GM12878 (cell line): Measurements from ENCODE around the gene TXNIP. TPM values are rescaled to one million over a fixed set of nuclear protein-coding genes. Genes with fewer than 3 reads are reported as not detected.

Source experiments
- CREB1 ChIP-seq: IDR thresholded peaks from 2 replicates; pipeline ENCODE4 v1.6.1; 2012; ENCODE audit warnings: low read depth, mild to moderate bottlenecking, inconsistent platforms
- FOS ChIP-seq: IDR thresholded peaks from 3 replicates; pipeline ENCODE4 v1.6.1; 2011; ENCODE audit warnings: borderline replicate concordance; ENCODE audit not compliant: insufficient read length; ENCODE audit errors: extremely low read depth
- IRF3 ChIP-seq: fragments of 450-650 bp; IDR thresholded peaks from 2 replicates; pipeline ENCODE4 v1.6.1; 2014; ENCODE audit warnings: mild to moderate bottlenecking
- KDM1A ChIP-seq: fragments of 200-600 bp; sonication (generic); IDR thresholded peaks from 2 replicates; pipeline ENCODE4 v1.6.1; 2016; ENCODE audit warnings: borderline replicate concordance
- MLLT1 ChIP-seq: fragments of 450-650 bp; IDR thresholded peaks from 2 replicates; pipeline ENCODE4 v1.6.1; 2016; ENCODE audit warnings: mild to moderate bottlenecking
- NBN ChIP-seq: fragments of 450-650 bp; IDR thresholded peaks from 2 replicates; pipeline ENCODE4 v1.6.1; 2016
- NFYA ChIP-seq: IDR thresholded peaks from 2 replicates; pipeline ENCODE4 v1.6.1; 2011; ENCODE audit warnings: low read depth, mild to moderate bottlenecking, low read length, improper control_type of control experiment, borderline replicate concordance
- NFYB ChIP-seq: IDR thresholded peaks from 2 replicates; pipeline ENCODE4 v1.6.1; 2011; ENCODE audit warnings: low read depth, mild to moderate bottlenecking, low read length, improper control_type of control experiment, moderate library complexity; ENCODE audit not compliant: insufficient read depth
- PML ChIP-seq: IDR thresholded peaks from 2 replicates; pipeline ENCODE4 v1.6.1; 2012; ENCODE audit warnings: low read length, inconsistent platforms
- POLR2AphosphoS2 ChIP-seq: IDR thresholded peaks from 2 replicates; pipeline ENCODE4 v1.6.1; 2011; ENCODE audit warnings: low read depth, mild to moderate bottlenecking, low read length, improper control_type of control experiment, moderate library complexity
- RB1 ChIP-seq: fragments of 450-650 bp; formaldehyde crosslinking; IDR thresholded peaks from 2 replicates; pipeline ENCODE4 v1.6.1; 2017; ENCODE audit warnings: mild to moderate bottlenecking, borderline replicate concordance
- RELB ChIP-seq: fragments of 450-650 bp; IDR thresholded peaks from 2 replicates; pipeline ENCODE4 v1.6.1; 2017; ENCODE audit warnings: low read depth, mild to moderate bottlenecking, moderate library complexity
- RFX5 ChIP-seq: IDR thresholded peaks from 2 replicates; pipeline ENCODE4 v1.6.1; 2011; ENCODE audit warnings: low read depth, low read length, improper control_type of control experiment
- SMAD5 ChIP-seq: IDR thresholded peaks from 2 replicates; pipeline ENCODE4 v1.6.1; 2016; ENCODE audit warnings: antibody characterized with exemption, low read depth
- YY1 ChIP-seq: IDR thresholded peaks from 2 replicates; pipeline ENCODE4 v1.6.1; 2011; ENCODE audit warnings: low read depth, mild to moderate bottlenecking, low read length
- ZBTB11 ChIP-seq: fragments of 450-650 bp; formaldehyde crosslinking; IDR thresholded peaks from 2 replicates; pipeline ENCODE4 v1.5.0; 2022; ENCODE audit warnings: mild to moderate bottlenecking, missing genetic modification characterization
- ZNF687 ChIP-seq: fragments of 450-650 bp; IDR thresholded peaks from 2 replicates; pipeline ENCODE4 v1.6.1; 2017; ENCODE audit warnings: mild to moderate bottlenecking, moderate library complexity
- polyA plus RNA-seq, 11 experiments: library from polyadenylated mRNA; depleted of rRNA in 4 of 11; unstranded in 6 of 11; stranded (reverse) in 5 of 11; fragments of >200 nt; fragmentation: Nextera tagmentation in 4 of 11; fragmentation: Illumina TruSeq in 1 of 11; extraction: Ambion mirVana in 4 of 11; extraction: Trizol in 1 of 11; gene quantifications; 1 replicate in 1 of 11; 2 replicates in 10 of 11; pipeline versions ENCODE4 v1.2.1 to v1.2.3, GENCODE V29; 2011 to 2016; ENCODE audit warnings: inconsistent platforms in 2 of 11, missing spikeins in 2 of 11, low read depth in 1 of 11
- total RNA-seq, 4 experiments: library from RNA; depleted of rRNA in 3 of 4; stranded (reverse); fragments of >200 nt in 3 of 4; fragmentation: Illumina TruSeq in 1 of 4; extraction: Trizol in 1 of 4; gene quantifications; 2 replicates each; pipeline versions ENCODE4 v1.2.1 to v1.2.3, GENCODE V29; 2013 to 2021

The TXNIP gene
- total and polyA plus RNA-seq, 10 of the 15 experiments (the other 5 are each of a cell fraction or from before 2014, with no cell fraction given), result 48.7 to 133 (median 107) TPM

- TF ChIP-seq MLLT1 (0 out of 2 replicates have a peak, but pooled peaks have one; percentile 37), POLR2AphosphoS2 (peak; percentile 95), NFYB (peak; percentile 97), NFYA (peak; percentile 19; the same call in 1 of the 2 replicates), FOS (no peak), NBN (0 out of 2 replicates have a peak, but pooled peaks have one; percentile 53), RFX5 (0 out of 2 replicates have a peak, but pooled peaks have one; percentile 47), CREB1 (peak; percentile 30; the same call in 1 of the 2 replicates), ZBTB11 (no peak), PML (peak; percentile 91), RELB (peak; percentile 59; the same call in 1 of the 2 replicates), KDM1A (no peak), YY1 (peak; percentile 70; the same call in 1 of the 2 replicates), RB1 (0 out of 2 replicates have a peak, but pooled peaks have one; percentile 14), SMAD5 (peak; percentile 85; the same call in 1 of the 2 replicates), ZNF687 (0 out of 2 replicates have a peak, but pooled peaks have one; percentile 60), IRF3 (peak; percentile 35; the same call in 1 of the 2 replicates)
Observed at GRCh38 chr1:145964328-145965118, 31.9 kb downstream of the TXNIP start, which contains the start of the genes ANKRD34A and POLR3GL (continued).
